NCI-H2107 treated with DMSO at 0.1 percent for 48 hours (cell line): Measurements from ENCODE around the gene BTG2.
A peak's percentile ranks its signal among the peaks of the same experiment; 100 is the strongest.
"Not testable (repeated sequence)": the region's sequence is repeated elsewhere in the genome, so short reads cannot be mapped to it uniquely, and the experiment has no call there.

Source experiments
- DNase-seq: peaks from one replicate; lab custom pipeline; 2025; ENCODE audit not compliant: unreplicated experiment; lab: John Stamatoyannopoulos, UW

The BTG2 gene

GRCh38 chr1:203314025-203314759 is 8.9 kb downstream of the BTG2 start:
- DNase-seq = not testable (repeated sequence)

- DNase-seq = no peak
Observed at GRCh38 chr1:203316626-203317093, 11.3 kb downstream of the BTG2 start.

- peak; percentile 20 for DNase-seq
Observed at GRCh38 chr1:203317429-203318228, 12.3 kb downstream of the BTG2 start.

- no peak for DNase-seq
Observed at GRCh38 chr1:203318229-203318517, 12.9 kb downstream of the BTG2 start.

- peak; percentile 99 for DNase-seq
Observed at GRCh38 chr1:203320591-203321272, 15.4 kb downstream of the BTG2 start.

- no peak for DNase-seq
Observed at GRCh38 chr1:203321273-203322052, 16.1 kb downstream of the BTG2 start.

GRCh38 chr1:203322500-203323179 is 17.3 kb downstream of the BTG2 start:
- DNase-seq = peak; percentile 68

- DNase-seq = no peak
Observed at GRCh38 chr1:203323587-203323986, 18.3 kb downstream of the BTG2 start.

GRCh38 chr1:203324105-203325025 is 19.0 kb downstream of the BTG2 start:
- peak; percentile 91 for DNase-seq

- peak; percentile 96 for DNase-seq
Observed at GRCh38 chr1:203325026-203325417, 19.7 kb downstream of the BTG2 start.

- DNase-seq = peak; percentile 98
Observed at GRCh38 chr1:203325418-203326091, 20.2 kb downstream of the BTG2 start.

GRCh38 chr1:203326830-203327683 is 21.7 kb downstream of the BTG2 start:
- peak; percentile 96 for DNase-seq

- peak; percentile 96 for DNase-seq
Observed at GRCh38 chr1:203327684-203328457, 22.6 kb downstream of the BTG2 start.

- peak; percentile 80 for DNase-seq
Observed at GRCh38 chr1:203328714-203329122, 23.4 kb downstream of the BTG2 start.

GRCh38 chr1:203331224-203331623 is 25.9 kb downstream of the BTG2 start:
- DNase-seq = no peak

GRCh38 chr1:203335503-203335902 is 30.2 kb downstream of the BTG2 start:
- no peak for DNase-seq

- DNase-seq = no peak
Observed at GRCh38 chr1:203336097-203336496, 30.8 kb downstream of the BTG2 start.
